SH-SY5Y (cell line): Measurements from ENCODE around the gene PRR19.

Experiments
- GATA2 ChIP-seq: IDR thresholded peaks from 2 replicates; pipeline ENCODE4 v1.6.1; 2011; ENCODE audit warnings: mild to moderate bottlenecking, low read depth, low read length
- GATA3 ChIP-seq: IDR thresholded peaks from 2 replicates; pipeline ENCODE4 v1.6.1; 2011; ENCODE audit warnings: low read depth, mild to moderate bottlenecking, low read length, moderate library complexity

Gene PRR19

DNA sequence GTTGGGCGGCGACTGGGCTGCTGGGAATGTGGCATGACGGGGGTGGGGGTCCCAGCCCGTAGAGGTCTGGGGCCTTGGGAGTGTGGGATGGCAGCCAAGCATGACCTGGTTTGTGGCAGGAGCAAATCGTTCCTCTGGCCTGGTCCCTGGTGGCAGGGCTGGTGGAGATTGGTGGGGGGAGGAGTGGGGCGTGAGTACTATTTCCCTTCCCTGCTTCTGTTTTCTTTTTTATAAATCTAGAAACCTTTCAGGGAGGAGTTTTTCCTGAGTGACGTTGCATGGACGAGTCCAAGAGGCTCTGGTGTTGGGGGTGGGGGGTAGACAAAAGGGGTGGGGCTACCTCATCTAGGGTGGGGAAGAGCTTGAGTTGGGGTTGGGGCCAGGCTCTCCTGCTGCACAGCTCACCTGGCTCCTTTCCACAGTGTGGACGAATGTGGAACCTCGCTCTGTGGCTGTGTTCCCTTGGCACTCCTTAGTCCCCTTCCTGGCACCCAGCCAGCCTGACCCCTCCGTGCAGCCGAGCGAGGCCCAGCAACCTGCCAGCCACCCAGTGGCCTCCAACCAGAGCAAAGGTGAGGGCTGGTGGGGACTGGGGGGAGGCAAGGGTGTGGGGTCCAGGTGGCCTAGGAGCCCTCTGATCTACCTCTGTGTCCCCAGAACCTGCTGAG, 15.4 kb upstream of the PRR19 start:
- TF ChIP-seq GATA3 (no peak), GATA2 (no peak)

DNA sequence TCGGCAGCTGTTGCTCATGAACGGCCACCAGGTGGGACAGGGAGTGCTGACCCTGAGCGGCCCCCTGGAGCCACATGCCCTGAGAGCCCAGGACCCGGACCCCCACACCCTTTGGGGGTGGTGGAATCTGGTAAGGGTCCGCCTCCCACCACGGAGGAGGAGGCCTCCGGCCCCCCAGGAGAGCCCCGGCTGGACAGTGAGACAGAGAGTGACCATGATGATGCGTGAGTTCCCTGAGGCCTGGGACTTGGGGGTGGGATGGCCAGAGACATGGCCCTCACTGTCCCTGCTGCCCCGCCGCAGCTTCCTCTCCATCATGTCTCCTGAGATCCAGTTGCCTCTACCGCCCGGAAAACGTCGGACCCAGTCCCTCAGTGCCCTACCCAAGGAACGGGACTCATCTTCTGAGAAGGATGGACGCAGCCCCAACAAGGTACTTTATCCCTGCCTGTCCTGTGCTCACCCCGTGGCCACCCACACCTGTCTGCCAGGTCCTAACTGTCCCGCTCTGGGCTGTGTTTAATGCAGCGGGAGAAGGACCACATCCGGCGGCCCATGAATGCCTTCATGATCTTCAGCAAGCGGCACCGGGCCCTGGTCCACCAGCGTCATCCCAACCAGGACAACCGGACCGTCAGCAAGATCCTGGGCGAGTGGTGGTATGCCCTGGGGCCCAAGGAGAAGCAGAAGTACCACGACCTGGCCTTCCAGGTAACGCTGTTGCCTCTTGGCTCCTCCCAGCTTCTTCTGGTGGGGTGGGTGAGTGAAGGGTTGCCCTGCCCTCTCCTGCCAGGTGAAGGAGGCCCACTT, 14.7 kb upstream of the PRR19 start:
- no peak for TF ChIP-seq GATA2
- no peak for TF ChIP-seq GATA3

DNA sequence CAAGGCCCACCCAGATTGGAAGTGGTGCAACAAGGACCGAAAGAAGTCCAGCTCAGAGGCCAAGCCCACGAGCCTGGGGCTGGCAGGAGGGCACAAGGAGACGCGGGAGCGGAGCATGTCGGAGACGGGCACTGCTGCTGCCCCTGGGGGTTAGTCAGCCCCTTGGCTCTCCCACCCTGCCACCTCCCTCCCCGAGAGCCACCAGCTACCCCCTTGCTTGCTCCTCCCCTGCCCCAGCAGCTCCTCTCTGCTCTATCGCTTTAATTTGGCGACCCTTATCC, 14.2 kb upstream of the PRR19 start:
- TF ChIP-seq GATA2 = no peak
- TF ChIP-seq GATA3 = no peak

DNA sequence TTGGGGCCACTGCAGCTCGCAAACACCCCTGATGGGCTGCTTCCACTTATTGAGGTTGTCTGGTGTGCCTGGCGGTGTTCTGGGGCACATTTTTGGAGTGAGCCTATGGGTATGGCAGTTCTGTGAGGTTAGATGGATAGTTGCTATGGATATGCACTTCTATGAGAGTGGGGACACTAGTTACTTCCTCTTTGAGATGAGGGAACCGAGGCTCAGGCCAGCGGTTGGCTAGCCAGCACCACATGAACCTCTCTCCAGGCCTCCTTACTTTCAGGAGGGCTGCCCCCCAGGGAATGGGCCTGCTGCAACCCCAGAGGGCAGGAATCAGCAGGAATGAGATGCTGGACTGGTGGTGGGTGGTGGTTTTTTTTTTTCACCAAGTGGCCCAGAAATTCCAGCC, 13.5 kb upstream of the PRR19 start:
- TF ChIP-seq GATA3 (no peak), GATA2 (no peak)

DNA sequence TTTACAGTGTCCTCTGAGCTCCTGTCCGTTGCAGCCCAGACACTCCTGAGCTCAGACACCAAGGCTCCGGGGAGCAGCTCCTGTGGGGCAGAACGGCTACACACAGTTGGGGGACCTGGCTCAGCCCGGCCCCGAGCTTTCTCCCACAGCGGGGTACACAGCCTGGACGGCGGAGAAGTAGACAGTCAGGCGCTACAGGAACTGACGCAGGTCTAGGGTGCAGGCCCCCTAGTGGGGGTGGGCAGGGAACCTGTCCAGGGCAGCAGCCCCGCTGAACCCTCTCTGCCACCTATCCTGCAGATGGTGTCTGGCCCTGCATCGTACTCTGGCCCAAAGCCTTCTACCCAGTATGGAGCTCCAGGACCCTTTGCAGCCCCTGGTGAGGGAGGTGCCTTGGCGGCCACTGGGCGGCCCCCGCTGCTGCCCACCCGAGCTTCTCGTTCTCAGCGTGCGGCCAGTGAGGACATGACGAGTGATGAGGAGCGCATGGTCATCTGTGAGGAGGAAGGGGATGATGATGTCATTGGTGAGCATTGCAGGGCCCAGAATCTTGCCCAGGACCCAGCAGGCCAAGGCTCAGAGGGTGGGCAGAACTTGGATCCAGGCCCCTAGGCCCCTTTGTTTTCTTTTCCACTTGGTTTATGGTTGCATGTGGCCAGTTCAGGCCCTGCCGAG, 12.9 kb upstream of the PRR19 start:
- no peak for TF ChIP-seq GATA3
- no peak for TF ChIP-seq GATA2

DNA sequence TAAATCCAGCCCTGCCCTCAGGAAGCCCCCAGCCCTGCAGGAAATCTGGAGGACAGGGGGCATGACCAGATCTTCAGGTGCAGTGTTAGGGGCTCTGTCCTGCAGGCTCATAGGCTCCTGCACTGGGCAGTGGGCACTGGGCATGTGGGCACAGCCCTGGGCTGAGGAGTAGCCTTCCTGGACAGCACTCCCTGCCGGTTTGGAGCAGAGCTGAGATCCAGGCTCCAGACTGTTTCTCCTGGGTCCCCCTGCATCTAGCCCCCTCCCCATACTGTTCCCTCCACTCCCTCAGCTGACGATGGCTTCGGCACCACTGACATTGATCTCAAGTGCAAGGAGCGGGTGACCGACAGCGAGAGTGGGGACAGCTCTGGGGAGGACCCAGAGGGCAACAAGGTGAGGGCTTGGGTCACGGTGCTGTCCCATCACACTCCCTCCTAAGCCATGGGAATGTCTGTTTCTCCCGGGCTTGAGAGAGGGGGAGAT, 12.3 kb upstream of the PRR19 start:
- TF ChIP-seq GATA2 (no peak), GATA3 (no peak)

DNA sequence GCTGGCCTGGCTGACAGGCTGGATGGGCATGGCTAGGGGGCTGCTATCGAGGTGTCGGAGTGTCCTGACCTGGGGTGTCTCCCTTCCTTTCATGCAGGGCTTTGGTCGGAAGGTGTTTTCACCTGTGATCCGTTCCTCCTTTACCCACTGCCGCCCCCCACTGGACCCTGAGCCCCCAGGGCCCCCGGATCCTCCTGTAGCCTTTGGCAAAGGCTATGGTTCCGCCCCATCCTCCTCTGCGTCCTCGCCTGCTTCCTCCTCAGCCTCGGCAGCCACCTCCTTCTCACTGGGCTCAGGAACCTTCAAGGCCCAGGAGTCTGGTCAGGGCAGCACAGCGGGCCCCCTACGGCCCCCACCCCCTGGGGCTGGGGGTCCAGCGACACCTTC, 11.8 kb upstream of the PRR19 start:
- no peak for TF ChIP-seq GATA3
- no peak for TF ChIP-seq GATA2

DNA sequence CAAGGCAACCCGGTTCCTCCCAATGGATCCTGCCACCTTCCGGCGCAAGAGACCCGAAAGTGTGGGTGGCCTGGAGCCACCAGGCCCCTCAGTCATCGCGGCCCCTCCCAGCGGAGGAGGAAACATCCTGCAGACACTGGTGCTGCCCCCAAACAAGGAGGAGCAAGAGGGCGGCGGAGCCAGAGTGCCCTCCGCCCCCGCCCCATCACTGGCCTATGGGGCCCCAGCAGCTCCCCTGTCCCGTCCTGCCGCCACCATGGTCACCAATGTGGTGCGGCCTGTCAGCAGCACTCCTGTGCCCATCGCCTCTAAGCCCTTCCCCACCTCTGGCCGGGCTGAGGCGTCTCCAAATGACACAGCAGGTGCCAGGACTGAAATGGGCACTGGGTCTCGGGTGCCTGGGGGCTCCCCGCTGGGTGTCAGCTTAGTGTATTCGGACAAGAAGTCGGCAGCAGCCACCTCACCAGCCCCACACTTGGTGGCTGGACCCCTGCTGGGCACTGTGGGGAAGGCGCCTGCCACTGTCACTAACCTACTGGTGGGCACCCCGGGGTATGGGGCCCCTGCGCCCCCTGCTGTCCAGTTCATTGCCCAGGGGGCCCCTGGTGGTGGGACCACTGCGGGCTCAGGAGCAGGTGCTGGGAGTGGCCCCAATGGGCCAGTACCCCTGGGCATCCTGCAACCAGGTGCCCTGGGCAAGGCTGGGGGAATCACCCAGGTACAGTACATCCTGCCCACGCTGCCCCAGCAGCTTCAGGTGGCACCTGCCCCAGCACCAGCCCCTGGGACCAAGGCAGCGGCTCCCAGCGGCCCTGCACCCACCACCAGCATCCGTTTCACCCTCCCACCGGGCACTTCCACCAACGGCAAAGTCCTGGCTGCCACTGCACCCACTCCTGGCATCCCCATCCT, 11.2 kb upstream of the PRR19 start:
- TF ChIP-seq GATA2 = no peak
- no peak for TF ChIP-seq GATA3

DNA sequence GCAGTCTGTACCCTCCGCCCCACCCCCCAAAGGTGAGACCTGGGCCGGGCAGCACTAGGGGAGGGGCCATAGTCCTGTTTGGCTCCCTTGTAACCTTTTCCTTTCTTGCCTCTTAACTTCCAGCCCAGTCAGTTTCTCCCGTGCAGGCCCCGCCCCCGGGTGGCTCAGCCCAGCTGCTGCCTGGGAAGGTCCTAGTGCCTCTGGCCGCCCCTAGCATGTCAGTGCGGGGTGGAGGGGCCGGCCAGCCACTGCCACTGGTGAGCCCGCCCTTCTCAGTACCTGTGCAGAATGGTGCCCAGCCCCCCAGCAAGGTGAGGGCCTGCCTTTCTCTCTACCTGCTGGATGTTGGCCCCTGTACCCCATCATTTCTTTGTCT, 10.5 kb upstream of the PRR19 start:
- no peak for TF ChIP-seq GATA3
- TF ChIP-seq GATA2 = no peak

DNA sequence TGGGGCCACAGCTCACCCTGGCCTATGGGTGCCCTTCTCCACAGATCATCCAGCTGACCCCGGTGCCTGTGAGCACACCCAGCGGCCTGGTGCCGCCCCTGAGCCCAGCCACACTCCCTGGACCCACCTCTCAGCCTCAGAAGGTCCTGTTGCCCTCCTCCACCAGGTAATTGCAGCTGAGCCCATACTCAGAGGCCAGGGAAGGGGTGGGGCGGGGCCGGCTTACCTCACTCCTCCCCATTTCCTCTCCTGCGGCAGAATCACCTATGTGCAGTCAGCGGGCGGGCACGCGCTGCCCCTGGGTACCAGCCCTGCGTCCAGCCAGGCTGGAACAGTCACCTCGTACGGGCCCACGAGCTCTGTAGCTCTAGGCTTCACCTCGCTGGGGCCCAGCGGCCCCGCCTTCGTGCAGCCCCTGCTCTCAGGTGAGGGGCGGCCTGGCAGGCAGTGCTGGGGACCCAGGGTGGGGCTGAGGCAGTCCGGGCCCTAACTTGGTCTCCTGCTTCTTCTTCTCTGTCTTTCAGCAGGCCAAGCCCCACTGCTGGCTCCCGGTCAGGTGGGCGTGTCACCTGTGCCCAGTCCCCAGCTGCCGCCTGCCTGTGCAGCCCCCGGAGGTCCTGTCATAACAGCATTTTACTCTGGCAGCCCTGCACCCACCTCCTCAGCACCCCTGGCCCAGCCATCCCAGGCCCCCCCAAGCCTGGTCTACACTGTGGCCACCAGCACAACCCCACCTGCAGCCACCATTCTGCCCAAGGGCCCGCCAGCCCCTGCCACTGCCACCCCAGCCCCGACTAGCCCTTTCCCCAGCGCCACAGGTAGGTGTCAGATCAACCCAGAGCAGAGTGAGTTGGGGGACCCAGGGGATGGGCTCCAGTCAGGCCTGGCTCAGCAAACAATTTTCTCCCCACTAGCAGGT, 9.6 kb upstream of the PRR19 start:
- no peak for TF ChIP-seq GATA2
- TF ChIP-seq GATA3 = no peak

DNA sequence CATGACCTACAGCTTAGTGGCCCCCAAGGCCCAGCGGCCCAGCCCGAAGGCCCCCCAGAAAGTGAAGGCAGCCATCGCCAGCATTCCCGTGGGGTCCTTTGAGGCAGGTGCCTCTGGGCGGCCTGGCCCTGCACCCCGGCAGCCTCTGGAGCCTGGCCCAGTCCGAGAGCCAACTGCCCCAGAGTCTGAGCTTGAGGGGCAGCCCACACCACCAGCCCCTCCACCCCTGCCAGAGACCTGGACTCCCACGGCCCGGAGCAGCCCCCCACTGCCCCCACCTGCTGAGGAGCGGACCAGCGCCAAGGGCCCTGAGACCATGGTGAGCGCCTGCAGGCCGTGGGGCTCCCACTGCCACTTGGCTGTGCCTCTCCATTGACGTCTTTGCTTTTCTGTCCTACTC, 9.0 kb upstream of the PRR19 start:
- TF ChIP-seq GATA3 = no peak

DNA sequence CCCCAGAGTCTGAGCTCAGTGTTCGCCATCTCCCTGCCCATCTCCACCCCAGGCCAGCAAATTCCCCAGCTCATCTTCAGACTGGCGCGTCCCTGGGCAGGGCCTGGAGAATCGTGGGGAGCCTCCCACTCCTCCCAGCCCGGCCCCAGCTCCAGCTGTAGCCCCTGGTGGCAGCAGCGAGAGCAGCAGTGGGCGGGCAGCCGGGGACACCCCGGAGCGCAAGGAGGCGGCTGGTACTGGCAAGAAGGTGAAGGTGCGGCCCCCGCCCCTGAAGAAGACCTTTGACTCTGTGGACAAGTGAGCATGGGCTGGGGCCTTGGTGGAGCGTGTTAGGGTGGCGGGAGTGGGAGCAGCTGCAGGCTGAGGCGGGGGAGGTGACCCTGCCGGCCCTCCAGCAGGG, 8.4 kb upstream of the PRR19 start:
- TF ChIP-seq GATA2 (no peak), GATA3 (no peak)

DNA sequence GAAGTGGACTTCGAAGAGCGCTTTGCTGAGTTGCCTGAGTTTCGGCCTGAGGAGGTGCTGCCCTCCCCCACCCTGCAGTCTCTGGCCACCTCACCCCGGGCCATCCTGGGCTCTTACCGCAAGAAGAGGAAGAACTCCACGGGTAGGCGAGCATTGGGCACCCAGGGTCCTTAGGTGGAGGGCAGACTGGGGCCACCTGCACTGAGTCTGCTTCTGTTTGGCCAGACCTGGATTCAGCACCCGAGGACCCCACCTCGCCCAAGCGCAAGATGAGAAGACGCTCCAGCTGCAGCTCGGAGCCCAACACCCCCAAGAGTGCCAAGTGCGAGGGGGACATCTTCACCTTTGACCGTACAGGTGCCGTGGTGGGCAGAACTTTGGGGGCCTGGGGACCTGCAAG, 8.0 kb upstream of the PRR19 start:
- TF ChIP-seq GATA2 (no peak), GATA3 (no peak)
